NCI-H128 (cell line): Measurements from ENCODE around the gene NDUFS8.

Source experiments
- DNase-seq: peaks from one replicate; lab custom pipeline; 2025; ENCODE audit not compliant: unreplicated experiment; lab: John Stamatoyannopoulos, UW

Gene NDUFS8

GRCh38 chr11:68014947-68015447 is 15.5 kb upstream of the NDUFS8 start:
- no peak for DNase-seq

- no peak for DNase-seq
Observed at GRCh38 chr11:68015467-68015866, 15.0 kb upstream of the NDUFS8 start.

- no peak for DNase-seq
Observed at GRCh38 chr11:68016161-68016903, 14.1 kb upstream of the NDUFS8 start.

- DNase-seq = no peak
Observed at GRCh38 chr11:68016904-68017817, 13.3 kb upstream of the NDUFS8 start.

- DNase-seq = no peak
Observed at GRCh38 chr11:68017980-68018729, 12.3 kb upstream of the NDUFS8 start.

GRCh38 chr11:68018730-68019190 is 11.7 kb upstream of the NDUFS8 start:
- no peak for DNase-seq

- no peak for DNase-seq
Observed at GRCh38 chr11:68019486-68019885, 11.0 kb upstream of the NDUFS8 start.

GRCh38 chr11:68020575-68020974 is 9.9 kb upstream of the NDUFS8 start:
- DNase-seq = no peak

- DNase-seq = no peak
Observed at GRCh38 chr11:68021167-68021787, 9.2 kb upstream of the NDUFS8 start.

- DNase-seq = no peak
Observed at GRCh38 chr11:68022531-68022930, 8.0 kb upstream of the NDUFS8 start.

- no peak for DNase-seq
Observed at GRCh38 chr11:68024508-68024907, 6.0 kb upstream of the NDUFS8 start.

- DNase-seq = no peak
Observed at GRCh38 chr11:68025047-68025446, 5.4 kb upstream of the NDUFS8 start.

GRCh38 chr11:68026391-68027105 is 3.9 kb upstream of the NDUFS8 start:
- no peak for DNase-seq

GRCh38 chr11:68027667-68028066 is 2.8 kb upstream of the NDUFS8 start:
- DNase-seq = no peak

- DNase-seq = no peak
Observed at GRCh38 chr11:68028802-68029545, 1.5 kb upstream of the NDUFS8 start.

- DNase-seq = no peak
Observed at GRCh38 chr11:68031144-68031464, 623 bp downstream of the NDUFS8 start.

GRCh38 chr11:68032003-68032402 is 1.5 kb downstream of the NDUFS8 start:
- DNase-seq = no peak

GRCh38 chr11:68032997-68033707 is 2.7 kb downstream of the NDUFS8 start:
- DNase-seq = no peak

GRCh38 chr11:68033708-68034045 is 3.2 kb downstream of the NDUFS8 start:
- no peak for DNase-seq
